Neural cell (in vitro differentiated cells): Measurements from ENCODE around the gene OXCT1. TPM values are rescaled to one million over a fixed set of nuclear protein-coding genes. Genes with fewer than 3 reads are reported as not detected.

ENCODE experiments used
- H2AFZ ChIP-seq: fragments of 200-600, 300-800 bp; sonication (generic), shearing (Covaris generic); 2 replicates; pipeline ENCODE4 v1.6.0; 2014; ENCODE audit warnings: low read depth, mild to moderate bottlenecking, antibody characterized with exemption, low read length, moderate library complexity
- H3F3A ChIP-seq: fragments of 200-600 bp; shearing (Covaris generic); 2 replicates; pipeline ENCODE4 v1.6.1; 2016; ENCODE audit warnings: mild to moderate bottlenecking, moderate library complexity, mixed read lengths, antibody characterized with exemption, low read length; ENCODE audit not compliant: insufficient read depth, poor library complexity, severe bottlenecking
- H3K27ac ChIP-seq: fragments of 200-600, 300-800 bp; sonication (generic), shearing (Covaris generic); 2 replicates; pipeline ENCODE4 v1.5.1; 2014; ENCODE audit warnings: mild to moderate bottlenecking, low read length, moderate library complexity
- H3K27me3 ChIP-seq: fragments of 300-800, 200-600 bp; sonication (generic), shearing (Covaris generic); 2 replicates; pipeline ENCODE4 v1.6.0; 2014; ENCODE audit warnings: mild to moderate bottlenecking, low read depth, low read length, moderate library complexity; ENCODE audit not compliant: insufficient read depth
- H3K36me3 ChIP-seq: fragments of 300-800, 200-600 bp; sonication (generic), shearing (Covaris generic); 2 replicates; pipeline ENCODE4 v1.5.1; 2014; ENCODE audit warnings: mild to moderate bottlenecking, antibody characterized with exemption, low read length, moderate library complexity; ENCODE audit not compliant: insufficient read depth
- H3K4me2 ChIP-seq: fragments of 300-800, 200-600 bp; sonication (generic), shearing (Covaris generic); 2 replicates; pipeline ENCODE4 v1.6.0; 2014; ENCODE audit warnings: mild to moderate bottlenecking, low read length
- H3K4me3 ChIP-seq: fragments of 300-800, 200-600 bp; sonication (generic), shearing (Covaris generic); 2 replicates; pipeline ENCODE4 v1.5.1; 2014; ENCODE audit warnings: mild to moderate bottlenecking, low read length, moderate library complexity
- H3K79me2 ChIP-seq: fragments of 200-600 bp; shearing (Covaris generic); replicated peaks from 2 replicates; pipeline ENCODE4 v1.6.0; 2014; ENCODE audit warnings: mild to moderate bottlenecking, low read length, moderate library complexity; ENCODE audit not compliant: insufficient read depth
- H3K9ac ChIP-seq: fragments of 300-800, 200-600 bp; sonication (generic), shearing (Covaris generic); 2 replicates; pipeline ENCODE4 v1.6.1; 2016; ENCODE audit warnings: mild to moderate bottlenecking, low read length, mixed read lengths
- H3K9me2 ChIP-seq: fragments of 200-600 bp; shearing (Covaris generic); 2 replicates; pipeline ENCODE4 v1.6.1; 2016; ENCODE audit warnings: mild to moderate bottlenecking, low read length, mixed read lengths; ENCODE audit not compliant: insufficient read depth
- H3K9me3 ChIP-seq: fragments of 200-600, 300-800 bp; sonication (generic), shearing (Covaris generic); 2 replicates; pipeline ENCODE4 v1.6.1; 2016; ENCODE audit warnings: mild to moderate bottlenecking, mixed run types, low read length, moderate library complexity, mixed read lengths
- H4K20me1 ChIP-seq: fragments of 200-600 bp; shearing (Covaris generic); 2 replicates; pipeline ENCODE4 v1.6.1; 2016; ENCODE audit warnings: mild to moderate bottlenecking, mixed run types; ENCODE audit not compliant: insufficient read depth
- CTCF ChIP-seq: fragments of 450-650 bp; IDR thresholded peaks from 2 replicates; pipeline ENCODE4 v1.5.1; 2014; ENCODE audit warnings: antibody characterized with exemption, mild to moderate bottlenecking, moderate library complexity; ENCODE audit not compliant: poor library complexity, severe bottlenecking
- EP300 ChIP-seq: fragments of 450-650 bp; conservative IDR thresholded peaks from 2 replicates; pipeline ENCODE4 v1.6.1; 2014; ENCODE audit warnings: antibody characterized with exemption, mild to moderate bottlenecking, moderate library complexity; ENCODE audit not compliant: poor library complexity, severe bottlenecking
- EZH2 ChIP-seq: fragments of 200-600, 300-800 bp; shearing (Covaris generic), sonication (generic); IDR thresholded peaks from 2 replicates; pipeline ENCODE4 v1.6.1; 2014; ENCODE audit warnings: antibody characterized with exemption, low read length, borderline replicate concordance, mild to moderate bottlenecking; ENCODE audit not compliant: insufficient read depth, poor library complexity, severe bottlenecking
- MXI1 ChIP-seq: fragments of 450-650 bp; conservative IDR thresholded peaks from 2 replicates; pipeline ENCODE4 v1.6.1; 2014; ENCODE audit warnings: antibody characterized with exemption, mild to moderate bottlenecking; ENCODE audit not compliant: poor library complexity, severe bottlenecking
- POLR2AphosphoS5 ChIP-seq: IDR thresholded peaks from 2 replicates; pipeline ENCODE4 v1.6.1; 2012
- RAD21 ChIP-seq: fragments of 450-650 bp; conservative IDR thresholded peaks from 2 replicates; pipeline ENCODE4 v1.6.1; 2014; ENCODE audit warnings: antibody characterized with exemption, mild to moderate bottlenecking, moderate library complexity
- REST ChIP-seq: IDR thresholded peaks from 2 replicates; pipeline ENCODE4 v1.6.1; 2012; ENCODE audit warnings: borderline replicate concordance
- SMC3 ChIP-seq: fragments of 450-650 bp; conservative IDR thresholded peaks from 2 replicates; pipeline ENCODE4 v1.6.1; 2014; ENCODE audit warnings: antibody characterized with exemption, mild to moderate bottlenecking, moderate library complexity; ENCODE audit not compliant: poor library complexity
- TAF1 ChIP-seq: IDR thresholded peaks from 2 replicates; pipeline ENCODE4 v1.6.1; 2012; ENCODE audit warnings: low read depth
- polyA plus RNA-seq: library from polyadenylated mRNA; depleted of rRNA; stranded (reverse); fragments of >200 nt; gene quantifications from 2 replicates; pipeline ENCODE4 v1.2.3, GENCODE V29; 2014

Gene OXCT1
- polyA plus RNA-seq, 1 donor from 2014 or later: 90.5 TPM

GRCh38 chr5:41832430-41832829 lies 37.8 kb downstream of the OXCT1 start:
- H3K79me2 ChIP-seq: no peaks in the 10 kb centered on the region
- H3K4me3 ChIP-seq: no peak overlapping the region
- H3F3A ChIP-seq: peaks cover 3% of the 10 kb centered on the region
- H3K27me3 ChIP-seq: no peaks in the 10 kb centered on the region
- H3K9ac ChIP-seq: no peak overlapping the region
- no peaks in the 10 kb centered on the region for H3K9me3 ChIP-seq
- H3K9me2 ChIP-seq: no peaks in the 10 kb centered on the region
- no peaks in the 10 kb centered on the region for H4K20me1 ChIP-seq
- H3K27ac ChIP-seq: no peak overlapping the region
- H2AFZ ChIP-seq: no peak overlapping the region
- TF ChIP-seq SMC3 (no peak), POLR2AphosphoS5 (no peak), MXI1 (no peak), REST (no peak), EP300 (no peak), EZH2 (no peak), TAF1 (no peak), RAD21 (no peak), CTCF (no peak)
- peaks cover 17% of the 10 kb centered on the region for H3K36me3 ChIP-seq
- no peak overlapping the region for H3K4me2 ChIP-seq

GRCh38 chr5:41831155-41831554 lies 39.1 kb downstream of the OXCT1 start:
- no peaks in the 10 kb centered on the region for H3K9me3 ChIP-seq
- H2AFZ ChIP-seq: no peak overlapping the region
- no peaks in the 10 kb centered on the region for H4K20me1 ChIP-seq
- H3K27me3 ChIP-seq: no peaks in the 10 kb centered on the region
- H3K79me2 ChIP-seq: no peaks in the 10 kb centered on the region
- no peaks in the 10 kb centered on the region for H3K9me2 ChIP-seq
- H3K9ac ChIP-seq: no peak overlapping the region
- peaks cover 3% of the 10 kb centered on the region for H3F3A ChIP-seq
- H3K36me3 ChIP-seq: peaks cover 17% of the 10 kb centered on the region
- no peak overlapping the region for H3K4me3 ChIP-seq
- TF ChIP-seq CTCF (no peak), MXI1 (no peak)
- no peak overlapping the region for H3K4me2 ChIP-seq
- H3K27ac ChIP-seq: no peak overlapping the region
